HG03342 (cell line): Measurements from ENCODE around the gene SCYGR5.
"Not testable (repeated sequence)": the region's sequence is repeated elsewhere in the genome, so short reads cannot be mapped to it uniquely, and the experiment has no call there.

Experiments used
- ATAC-seq: cut with Tn5 transposase; IDR thresholded peaks from one replicate; pipeline ENCODE4 v1.9.1; 2021; ENCODE audit warnings: mild to moderate bottlenecking, moderate library complexity; ENCODE audit not compliant: unreplicated experiment

Gene SCYGR5

GRCh38 chr2:227671170-227671905, 4.7 kb downstream of the SCYGR5 start:
- ATAC-seq, result no peak

GRCh38 chr2:227673620-227674019, 7.0 kb downstream of the SCYGR5 start:
- not testable (repeated sequence) for ATAC-seq

GRCh38 chr2:227674485-227674884, 7.9 kb downstream of the SCYGR5 start:
- no peak for ATAC-seq

DNA sequence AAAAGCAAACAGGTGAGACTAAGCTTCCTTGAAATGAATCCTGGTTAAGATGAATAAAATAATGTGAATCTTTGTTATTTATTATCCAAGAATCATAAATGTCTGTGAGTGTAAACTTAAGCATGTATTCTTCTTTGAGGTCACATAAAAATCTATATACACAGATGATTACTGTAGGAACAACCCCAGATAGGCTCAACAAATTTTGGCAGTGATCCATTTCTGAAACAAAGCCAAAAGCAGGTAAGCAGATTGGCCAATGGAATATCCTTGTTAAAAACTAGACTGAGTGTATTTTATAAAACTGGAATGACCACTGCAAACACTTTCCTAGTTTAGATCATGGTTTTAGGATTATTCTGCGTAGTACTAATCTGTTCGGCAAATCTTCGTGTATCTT, 11.3 kb downstream of the SCYGR5 start:
- ATAC-seq, result no peak

DNA sequence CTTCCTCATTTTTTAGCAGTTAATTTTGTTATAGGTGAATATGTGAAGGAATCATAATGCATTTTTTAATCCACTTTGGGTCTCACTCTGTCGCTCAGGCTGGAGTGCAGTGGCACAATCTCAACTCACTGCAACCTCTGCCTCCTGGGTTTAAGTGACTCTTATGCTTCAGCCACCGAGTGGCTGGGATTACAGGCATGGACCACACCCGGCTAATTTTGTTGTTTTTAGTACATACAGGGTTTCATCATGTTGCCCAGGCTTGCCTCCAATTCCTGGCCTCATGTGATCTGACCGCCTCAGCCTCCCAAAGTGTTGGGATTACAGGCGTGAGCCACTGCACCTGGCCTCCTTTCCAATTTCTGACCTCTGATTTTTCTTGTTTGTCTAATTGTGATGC, 17.7 kb downstream of the SCYGR5 start:
- no peak for ATAC-seq

DNA sequence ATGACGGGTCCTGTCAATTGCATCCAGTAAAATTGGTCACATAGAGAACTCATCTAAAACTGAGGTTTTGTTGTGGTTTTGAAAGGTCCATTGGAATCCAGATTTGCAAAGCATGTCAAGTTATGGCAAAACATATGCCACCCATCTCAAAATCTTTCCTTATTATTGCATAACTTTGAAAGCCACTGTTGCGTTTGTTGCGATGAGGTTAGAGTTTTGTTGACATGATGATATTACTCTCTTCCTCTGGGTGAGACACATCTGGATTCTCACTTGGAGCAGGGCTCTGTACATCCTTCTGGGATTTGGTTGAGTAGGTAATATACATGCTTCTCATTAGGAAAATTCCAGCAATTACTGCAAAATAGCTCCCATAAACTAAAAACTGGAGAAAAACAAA, 20.6 kb downstream of the SCYGR5 start:
- ATAC-seq, result no peak

GRCh38 chr2:227696990-227697679, 30.5 kb downstream of the SCYGR5 start:
- ATAC-seq, result no peak

GRCh38 chr2:227701556-227701955, 35.0 kb downstream of the SCYGR5 start:
- ATAC-seq, result no peak

- ATAC-seq, result no peak
Observed at GRCh38 chr2:227703280-227703732, 36.7 kb downstream of the SCYGR5 start.

GRCh38 chr2:227703961-227704360, 37.4 kb downstream of the SCYGR5 start:
- ATAC-seq, result no peak

GRCh38 chr2:227706859-227707258, 40.3 kb downstream of the SCYGR5 start:
- no peak for ATAC-seq

DNA sequence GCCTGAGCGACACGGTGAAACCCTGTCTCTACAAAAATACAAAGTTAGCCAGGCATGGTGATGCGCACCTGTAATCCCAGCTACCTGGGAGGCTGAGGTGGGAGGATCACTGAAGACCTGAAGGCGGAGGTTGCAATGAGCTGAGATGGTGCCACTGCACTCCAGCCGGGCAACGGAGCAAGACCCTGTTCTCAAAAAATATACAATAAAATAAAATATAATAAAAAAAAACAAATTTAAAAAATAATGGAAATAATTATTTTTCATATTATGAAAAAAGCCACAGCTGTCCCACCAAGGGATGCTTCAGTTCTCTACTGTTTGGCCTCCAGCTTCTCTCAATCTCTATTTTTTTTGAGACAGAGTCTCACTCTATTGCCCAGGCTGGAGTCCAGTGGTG, 40.8 kb downstream of the SCYGR5 start:
- no peak for ATAC-seq

GRCh38 chr2:227710986-227711385, 44.4 kb downstream of the SCYGR5 start:
- ATAC-seq, result no peak

- no peak for ATAC-seq
Observed at GRCh38 chr2:227713291-227713690, 46.7 kb downstream of the SCYGR5 start.

- ATAC-seq, result no peak
Observed at GRCh38 chr2:227716501-227716900, 49.9 kb downstream of the SCYGR5 start.
